Measurements from ENCODE around the gene RPS28.

GRCh38 chr19:8322638-8322997 lies 1.3 kb downstream of the RPS28 start:
- no peak for TF ChIP-seq CTCF (IDR thresholded peaks at IDR 0.05; ENCODE audit: low read length)
- TF ChIP-seq EZH2 (IDR thresholded peaks at IDR 0.05; ENCODE audit: borderline replicate concordance, low read length): no peak

All from OCI-LY1 (cell line).